ENCODE measurements around the gene KANK2.
"Not testable (repeated sequence)": the region's sequence is repeated elsewhere in the genome, so short reads cannot be mapped to it uniquely, and the experiment has no call there.

KANK2 gene

GRCh38 chr19:11140023-11140538, 57.3 kb downstream of the KANK2 start:
- not testable (repeated sequence) for DNase-seq (ENCODE audit: low read depth, low spot score)

- no peak for DNase-seq (ENCODE audit: low read depth, low spot score)
Observed at GRCh38 chr19:11138601-11139300, 58.6 kb downstream of the KANK2 start.

- DNase-seq (ENCODE audit: low read depth, low spot score), result peak; percentile 14
Observed at GRCh38 chr19:11137542-11138384, 59.6 kb downstream of the KANK2 start.

- no peak for DNase-seq (ENCODE audit: low read depth, low spot score)
Observed at GRCh38 chr19:11136400-11137101, 60.8 kb downstream of the KANK2 start.

- DNase-seq (ENCODE audit: low read depth, low spot score), result no peak
Observed at GRCh38 chr19:11131471-11131870, 65.9 kb downstream of the KANK2 start.

GRCh38 chr19:11130824-11131455, 66.4 kb downstream of the KANK2 start:
- DNase-seq (ENCODE audit: low read depth, low spot score), result peak; percentile 25

GRCh38 chr19:11127905-11128304, 69.4 kb downstream of the KANK2 start:
- DNase-seq (ENCODE audit: low read depth, low spot score), result no peak

GRCh38 chr19:11125994-11126685, 71.2 kb downstream of the KANK2 start:
- peak; percentile 50 for DNase-seq (ENCODE audit: low read depth, low spot score)

GRCh38 chr19:11124157-11124556, 73.2 kb downstream of the KANK2 start:
- not testable (repeated sequence) for DNase-seq (ENCODE audit: low read depth, low spot score)

GRCh38 chr19:11123114-11123513, 74.2 kb downstream of the KANK2 start:
- DNase-seq (ENCODE audit: low read depth, low spot score), result no peak

GRCh38 chr19:11121963-11122362, 75.4 kb downstream of the KANK2 start:
- DNase-seq (ENCODE audit: low read depth, low spot score), result not testable (repeated sequence)

- DNase-seq (ENCODE audit: low read depth, low spot score), result no peak
Observed at GRCh38 chr19:11116507-11116906, 80.8 kb downstream of the KANK2 start.

GRCh38 chr19:11115895-11116446, 81.4 kb downstream of the KANK2 start:
- no peak for DNase-seq (ENCODE audit: low read depth, low spot score)

- DNase-seq (ENCODE audit: low read depth, low spot score), result no peak
Observed at GRCh38 chr19:11115042-11115441, 82.3 kb downstream of the KANK2 start.

All from activated naive CD8-positive, alpha-beta T cell treated with anti-CD3 and anti-CD28 coated beads, Interleukin-2, amount 50 U/mL, for 16 hours (primary cell).